ENCODE results near the gene HTRA3. TPM values are rescaled to one million over a fixed set of nuclear protein-coding genes. Genes with fewer than 3 reads are reported as not detected.
"Not testable (repeated sequence)": the region's sequence is repeated elsewhere in the genome, so short reads cannot be mapped to it uniquely, and the experiment has no call there.

Gene HTRA3
- total RNA-seq, 2 experiments from 2014 or later: not detected

GRCh38 chr4:8340781-8341241 is 71.3 kb downstream of the HTRA3 start:
- H3K4me3 ChIP-seq (ENCODE audit: low read depth, low read length, poor library complexity, severe bottlenecking): no peak overlapping the region
- H3K27ac ChIP-seq (ENCODE audit: low read depth, low read length, poor library complexity, severe bottlenecking): no peak overlapping the region
- ChIA-PET POLR2A (no interaction called here), CTCF (ENCODE audit: unreplicated experiment) (no interaction called here)
- intact Hi-C loops (cut with micrococcal nuclease; ENCODE audit: unreplicated experiment): no loop called here
- no peaks in the 10 kb centered on the region for H3K79me2 ChIP-seq (ENCODE audit: insufficient read depth, low read depth, low read length)
- no peak for DNase-seq (ENCODE audit: low spot score)
- H3K4me2 ChIP-seq (ENCODE audit: low read length): no peak overlapping the region
- no peaks in the 10 kb centered on the region for H3K36me3 ChIP-seq (ENCODE audit: insufficient read depth, low read length)
- H2AFZ ChIP-seq (ENCODE audit: low read length): no peak overlapping the region
- no TSS peak for BruUV-seq (replicated peaks)
- H3K9me3 ChIP-seq (ENCODE audit: low read length): 0 out of 2 replicates have a peak, but pooled peaks cover 5% of the 10 kb centered on the region
- no peak for TF ChIP-seq EZH2phosphoT487 (IDR thresholded peaks at IDR 0.05; ENCODE audit: borderline replicate concordance, low read depth, low read length)
- TF ChIP-seq, protein P1, sequence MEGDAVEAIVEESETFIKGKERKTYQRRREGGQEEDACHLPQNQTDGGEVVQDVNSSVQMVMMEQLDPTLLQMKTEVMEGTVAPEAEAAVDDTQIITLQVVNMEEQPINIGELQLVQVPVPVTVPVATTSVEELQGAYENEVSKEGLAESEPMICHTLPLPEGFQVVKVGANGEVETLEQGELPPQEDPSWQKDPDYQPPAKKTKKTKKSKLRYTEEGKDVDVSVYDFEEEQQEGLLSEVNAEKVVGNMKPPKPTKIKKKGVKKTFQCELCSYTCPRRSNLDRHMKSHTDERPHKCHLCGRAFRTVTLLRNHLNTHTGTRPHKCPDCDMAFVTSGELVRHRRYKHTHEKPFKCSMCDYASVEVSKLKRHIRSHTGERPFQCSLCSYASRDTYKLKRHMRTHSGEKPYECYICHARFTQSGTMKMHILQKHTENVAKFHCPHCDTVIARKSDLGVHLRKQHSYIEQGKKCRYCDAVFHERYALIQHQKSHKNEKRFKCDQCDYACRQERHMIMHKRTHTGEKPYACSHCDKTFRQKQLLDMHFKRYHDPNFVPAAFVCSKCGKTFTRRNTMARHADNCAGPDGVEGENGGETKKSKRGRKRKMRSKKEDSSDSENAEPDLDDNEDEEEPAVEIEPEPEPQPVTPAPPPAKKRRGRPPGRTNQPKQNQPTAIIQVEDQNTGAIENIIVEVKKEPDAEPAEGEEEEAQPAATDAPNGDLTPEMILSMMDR (conservative IDR thresholded peaks at IDR 0.05; ENCODE audit: low read length): no peak
- H3K9me2 ChIP-seq (ENCODE audit: insufficient read depth, low read length): no peaks in the 10 kb centered on the region
- no peaks in the 10 kb centered on the region for H3K4me1 ChIP-seq (ENCODE audit: insufficient read depth, low read length, poor library complexity, severe bottlenecking)
- H4K20me1 ChIP-seq (ENCODE audit: insufficient read depth, low read length): no peaks in the 10 kb centered on the region

GRCh38 chr4:8341281-8341680 is 71.7 kb downstream of the HTRA3 start:
- BruUV-seq (replicated peaks); H3K27ac ChIP-seq (ENCODE audit: low read depth, low read length, poor library complexity, severe bottlenecking); H3K9me3 ChIP-seq (ENCODE audit: low read length); H3K9me2 ChIP-seq (ENCODE audit: insufficient read depth, low read length); DNase-seq (ENCODE audit: low spot score); CTCF ChIA-PET (ENCODE audit: unreplicated experiment); H3K4me1 ChIP-seq (ENCODE audit: insufficient read depth, low read length, poor library complexity, severe bottlenecking); H3K4me3 ChIP-seq (ENCODE audit: low read depth, low read length, poor library complexity, severe bottlenecking); H2AFZ ChIP-seq (ENCODE audit: low read length); POLR2A ChIA-PET; H3K36me3 ChIP-seq (ENCODE audit: insufficient read depth, low read length); intact Hi-C loops (cut with micrococcal nuclease; ENCODE audit: unreplicated experiment); H3K79me2 ChIP-seq (ENCODE audit: insufficient read depth, low read depth, low read length); H4K20me1 ChIP-seq (ENCODE audit: insufficient read depth, low read length); H3K4me2 ChIP-seq (ENCODE audit: low read length): not testable (repeated sequence)

GRCh38 chr4:8341691-8342090 is 72.1 kb downstream of the HTRA3 start:
- TF ChIP-seq, protein P1 (conservative IDR thresholded peaks at IDR 0.05; ENCODE audit: low read length): no peak
- TF ChIP-seq EZH2phosphoT487 (IDR thresholded peaks at IDR 0.05; ENCODE audit: borderline replicate concordance, low read depth, low read length): no peak
- no peak overlapping the region for H3K4me2 ChIP-seq (ENCODE audit: low read length)
- ChIA-PET POLR2A (no interaction called here), CTCF (ENCODE audit: unreplicated experiment) (no interaction called here)
- no TSS peak for BruUV-seq (replicated peaks)
- intact Hi-C loops (cut with micrococcal nuclease; ENCODE audit: unreplicated experiment): no loop called here
- no peak overlapping the region for H3K27ac ChIP-seq (ENCODE audit: low read depth, low read length, poor library complexity, severe bottlenecking)
- H4K20me1 ChIP-seq (ENCODE audit: insufficient read depth, low read length): no peaks in the 10 kb centered on the region
- no peak overlapping the region for H3K4me3 ChIP-seq (ENCODE audit: low read depth, low read length, poor library complexity, severe bottlenecking)
- no peaks in the 10 kb centered on the region for H3K79me2 ChIP-seq (ENCODE audit: insufficient read depth, low read depth, low read length)
- no peaks in the 10 kb centered on the region for H3K36me3 ChIP-seq (ENCODE audit: insufficient read depth, low read length)
- DNase-seq (ENCODE audit: low spot score): no peak
- no peaks in the 10 kb centered on the region for H3K9me2 ChIP-seq (ENCODE audit: insufficient read depth, low read length)
- H2AFZ ChIP-seq (ENCODE audit: low read length): no peak overlapping the region
- H3K9me3 ChIP-seq (ENCODE audit: low read length): no peaks in the 10 kb centered on the region
- no peaks in the 10 kb centered on the region for H3K4me1 ChIP-seq (ENCODE audit: insufficient read depth, low read length, poor library complexity, severe bottlenecking)
